ENCODE results near the gene RACK1.
A peak's percentile ranks its signal among the peaks of the same experiment; 100 is the strongest.

RACK1 gene

DNA sequence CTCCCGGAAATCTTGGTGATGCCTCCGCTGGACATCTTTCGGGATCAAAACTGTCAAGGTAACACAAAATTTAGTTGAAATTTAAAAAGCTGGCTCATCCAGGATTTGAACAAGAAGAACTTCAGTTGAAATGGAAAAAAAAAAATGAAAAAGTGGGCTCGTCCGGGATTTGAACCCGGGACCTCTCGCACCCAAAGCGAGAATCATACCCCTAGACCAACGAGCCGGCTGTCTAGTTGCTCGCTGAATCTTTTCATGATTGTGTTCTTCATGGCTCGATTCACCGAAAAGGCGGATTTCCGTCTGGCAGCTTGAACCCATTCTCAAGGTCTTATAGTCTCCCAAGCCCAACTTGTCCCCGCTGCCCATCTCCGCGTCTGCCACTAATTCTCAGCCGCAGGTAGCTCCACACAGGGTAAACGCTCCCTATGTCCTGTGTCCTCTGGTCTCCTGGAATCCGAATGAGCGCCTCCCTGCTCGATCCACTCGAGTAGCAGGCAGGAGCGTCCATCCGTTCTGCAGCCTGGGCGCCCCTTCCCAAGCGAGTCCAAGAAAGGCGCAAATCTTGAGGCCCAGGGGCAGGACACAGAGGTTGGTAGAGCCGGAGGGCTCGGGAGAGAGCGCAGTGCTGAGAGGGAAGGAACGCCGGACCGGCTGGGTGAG lies 54.9 kb downstream of the RACK1 start:
- H3K9me3 ChIP-seq (ENCODE audit: control insufficient read depth, insufficient read depth, low read length), result no peaks in the 10 kb centered on the region; the same call in 1 of the 2 replicates
- H3K4me1 ChIP-seq (ENCODE audit: control insufficient read depth, insufficient read depth, low read length), result peaks cover 3% of the 10 kb centered on the region; the same call in 1 of the 2 replicates
- no peak overlapping the region for H3K27ac ChIP-seq (ENCODE audit: low read length)
- peak overlapping the region; percentile 78 for H3K4me3 ChIP-seq (ENCODE audit: low read length)
- H3K27me3 ChIP-seq (ENCODE audit: control insufficient read depth, insufficient read depth, low read length), result peaks cover 17% of the 10 kb centered on the region
- no CpG with 5 or more reads among the region's 35 CpGs for WGBS (ENCODE audit: insufficient coverage, insufficient read length)
- H3K36me3 ChIP-seq (ENCODE audit: control insufficient read depth, insufficient read depth, low read length), result no peaks in the 10 kb centered on the region
- DNase-seq (ENCODE audit: low read depth, low spot score), result no peak

DNA sequence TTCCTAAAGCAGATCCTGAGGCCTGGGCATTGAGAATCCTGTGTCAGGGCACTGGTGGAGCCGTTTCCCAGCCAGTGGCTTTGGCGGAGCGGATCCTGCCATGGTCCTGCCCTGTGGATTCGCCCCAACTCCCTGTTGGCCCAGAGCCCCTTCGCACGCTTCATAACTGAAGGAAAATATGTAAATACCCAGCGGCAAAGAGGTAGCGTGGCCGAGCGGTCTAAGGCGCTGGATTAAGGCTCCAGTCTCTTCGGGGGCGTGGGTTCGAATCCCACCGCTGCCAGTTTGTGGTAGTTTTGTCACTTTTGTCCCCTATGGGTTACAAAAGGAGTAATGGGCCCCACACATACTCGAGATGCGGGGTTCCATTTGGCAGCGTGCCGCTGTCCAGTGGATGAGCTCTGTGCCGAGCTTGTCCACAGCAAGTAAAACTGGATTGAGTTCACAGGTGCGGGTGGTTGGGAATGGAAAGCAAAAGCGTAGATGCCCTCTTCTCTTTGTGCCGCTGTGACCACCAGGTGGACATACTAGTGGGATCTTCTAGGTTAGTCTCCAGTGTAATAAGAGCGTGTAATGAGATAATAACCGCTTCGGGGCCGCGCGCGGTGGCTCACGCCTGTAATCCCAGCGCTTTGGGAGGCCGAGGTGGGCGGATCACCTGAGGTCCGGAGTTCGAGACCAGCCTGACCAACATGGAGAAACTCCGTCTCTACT lies 56.0 kb downstream of the RACK1 start:
- DNase-seq (ENCODE audit: low read depth, low spot score), result no peak
- Histone ChIP-seq H3K27ac (ENCODE audit: low read length) (no peak overlapping the region), H3K4me3 (ENCODE audit: low read length) (peak overlapping the region; percentile 72; the same call in 1 of the 2 replicates), H3K27me3 (ENCODE audit: control insufficient read depth, insufficient read depth, low read length) (peaks cover 17% of the 10 kb centered on the region), H3K36me3 (ENCODE audit: control insufficient read depth, insufficient read depth, low read length) (no peaks in the 10 kb centered on the region), H3K9me3 (ENCODE audit: control insufficient read depth, insufficient read depth, low read length) (no peaks in the 10 kb centered on the region; the same call in 1 of the 2 replicates), H3K4me1 (ENCODE audit: control insufficient read depth, insufficient read depth, low read length) (peaks cover 3% of the 10 kb centered on the region; the same call in 1 of the 2 replicates)
- WGBS (ENCODE audit: insufficient coverage, insufficient read length), result no CpG with 5 or more reads among the region's 37 CpGs

DNA sequence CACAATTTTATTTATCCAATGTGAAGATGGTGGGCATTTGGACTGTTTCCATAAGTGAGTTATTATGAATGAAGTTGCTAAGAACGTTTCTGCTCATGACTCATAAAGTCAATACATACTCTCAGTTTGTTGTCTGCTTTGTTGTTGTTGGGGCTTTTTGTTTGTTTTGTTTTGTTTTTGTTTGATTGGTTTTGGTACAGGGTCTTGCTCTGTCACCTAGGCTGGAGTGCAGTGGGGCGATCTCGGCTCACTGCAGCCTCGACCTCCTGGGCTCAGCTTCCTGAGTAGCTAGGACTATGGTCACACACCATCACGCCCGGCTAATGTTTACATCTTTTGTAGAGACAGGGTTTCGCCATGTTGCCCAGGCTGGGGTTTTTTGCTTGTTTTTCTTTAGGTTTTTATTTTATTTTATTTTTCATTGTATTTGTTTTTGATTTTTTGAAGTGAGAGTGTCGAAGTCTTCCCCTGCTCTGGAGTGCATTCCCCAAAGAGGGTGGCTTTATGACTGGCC lies 56.7 kb downstream of the RACK1 start:
- H3K27ac ChIP-seq (ENCODE audit: low read length), result no peak overlapping the region
- no peak for DNase-seq (ENCODE audit: low read depth, low spot score)
- H3K27me3 ChIP-seq (ENCODE audit: control insufficient read depth, insufficient read depth, low read length), result peaks cover 17% of the 10 kb centered on the region
- no peaks in the 10 kb centered on the region; the same call in 1 of the 2 replicates for H3K9me3 ChIP-seq (ENCODE audit: control insufficient read depth, insufficient read depth, low read length)
- no CpG with 5 or more reads among the region's 8 CpGs for WGBS (ENCODE audit: insufficient coverage, insufficient read length)
- H3K36me3 ChIP-seq (ENCODE audit: control insufficient read depth, insufficient read depth, low read length), result no peaks in the 10 kb centered on the region
- peak overlapping the region; percentile 72; the same call in 1 of the 2 replicates for H3K4me3 ChIP-seq (ENCODE audit: low read length)
- peaks cover 2% of the 10 kb centered on the region; the same call in 1 of the 2 replicates for H3K4me1 ChIP-seq (ENCODE audit: control insufficient read depth, insufficient read depth, low read length)

Measured in iPS DF 6.9 (cell line).